Ishikawa (cell line): ENCODE measurements around the gene DUSP7.

Source experiments
- CEBPB ChIP-seq: IDR thresholded peaks from 2 replicates; pipeline ENCODE4 v1.6.1; 2012
- CREB1 ChIP-seq: IDR thresholded peaks from 2 replicates; pipeline ENCODE4 v1.6.1; 2012; ENCODE audit warnings: low read depth
- EGR1 ChIP-seq: IDR thresholded peaks from 2 replicates; pipeline ENCODE4 v1.6.1; 2012
- EP300 ChIP-seq: IDR thresholded peaks from 2 replicates; pipeline ENCODE4 v1.6.1; 2012; ENCODE audit warnings: borderline replicate concordance
- FOXM1 ChIP-seq: IDR thresholded peaks from 2 replicates; pipeline ENCODE4 v1.6.1; 2012; ENCODE audit warnings: low read depth, borderline replicate concordance
- NFIC ChIP-seq: IDR thresholded peaks from 2 replicates; pipeline ENCODE4 v1.6.1; 2012
- RAD21 ChIP-seq: IDR thresholded peaks from 2 replicates; pipeline ENCODE4 v1.6.1; 2012; ENCODE audit warnings: low read depth
- REST ChIP-seq: IDR thresholded peaks from 2 replicates; pipeline ENCODE4 v1.6.1; 2012; ENCODE audit warnings: low read depth, mild to moderate bottlenecking
- TAF1 ChIP-seq: IDR thresholded peaks from 2 replicates; pipeline ENCODE4 v1.6.1; 2012; ENCODE audit warnings: low read depth, mild to moderate bottlenecking
- TCF12 ChIP-seq: IDR thresholded peaks from 2 replicates; pipeline ENCODE4 v1.6.1; 2012; ENCODE audit warnings: low read depth
- TEAD4 ChIP-seq: IDR thresholded peaks from 2 replicates; pipeline ENCODE4 v1.6.1; 2012
- YY1 ChIP-seq: IDR thresholded peaks from 2 replicates; pipeline ENCODE4 v1.6.1; 2012; ENCODE audit warnings: low read depth
- ZBTB7A ChIP-seq: IDR thresholded peaks from 2 replicates; pipeline ENCODE4 v1.6.1; 2012; ENCODE audit warnings: low read depth
- TF ChIP-seq, protein P1 (sequence below): IDR thresholded peaks from 2 replicates; pipeline ENCODE4 v1.6.1; 2012
- TF ChIP-seq, protein P2 (sequence below): IDR thresholded peaks from 2 replicates; pipeline ENCODE4 v1.6.1; 2012

DUSP7 gene

DNA sequence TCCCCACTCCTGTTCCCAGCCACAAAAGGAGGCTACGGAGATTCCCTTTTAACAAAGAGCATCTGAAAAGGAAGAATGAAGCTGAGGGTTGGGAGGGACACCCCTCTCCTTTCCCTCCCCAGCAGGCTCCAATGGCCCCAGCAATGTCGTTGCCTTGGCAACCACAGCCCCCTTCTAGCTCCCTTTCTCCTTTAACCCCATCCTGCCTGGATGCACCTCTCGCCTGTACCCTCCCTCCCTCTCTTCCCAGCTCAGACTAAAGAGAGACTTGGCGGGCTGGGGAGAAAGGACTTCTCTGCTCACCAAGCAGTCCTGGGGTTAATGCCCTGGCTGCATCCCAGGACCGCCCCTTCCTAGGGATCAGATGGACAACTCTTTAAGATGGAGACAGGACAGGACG lies 53.6 kb downstream of the DUSP7 start:
- TF ChIP-seq YY1 = no peak
- TF ChIP-seq NFIC = no peak
- TF ChIP-seq REST = no peak
- no peak for TF ChIP-seq TCF12
- TF ChIP-seq TEAD4 = no peak
- TF ChIP-seq, protein P1, sequence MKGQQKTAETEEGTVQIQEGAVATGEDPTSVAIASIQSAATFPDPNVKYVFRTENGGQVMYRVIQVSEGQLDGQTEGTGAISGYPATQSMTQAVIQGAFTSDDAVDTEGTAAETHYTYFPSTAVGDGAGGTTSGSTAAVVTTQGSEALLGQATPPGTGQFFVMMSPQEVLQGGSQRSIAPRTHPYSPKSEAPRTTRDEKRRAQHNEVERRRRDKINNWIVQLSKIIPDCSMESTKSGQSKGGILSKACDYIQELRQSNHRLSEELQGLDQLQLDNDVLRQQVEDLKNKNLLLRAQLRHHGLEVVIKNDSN = no peak
- no peak for TF ChIP-seq TAF1
- TF ChIP-seq, protein P2, sequence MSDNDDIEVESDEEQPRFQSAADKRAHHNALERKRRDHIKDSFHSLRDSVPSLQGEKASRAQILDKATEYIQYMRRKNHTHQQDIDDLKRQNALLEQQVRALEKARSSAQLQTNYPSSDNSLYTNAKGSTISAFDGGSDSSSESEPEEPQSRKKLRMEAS = no peak
- no peak for TF ChIP-seq ZBTB7A
- TF ChIP-seq CREB1 = no peak
- TF ChIP-seq EGR1 = no peak

- TF ChIP-seq TEAD4 (no peak), RAD21 (peak; percentile 98), TAF1 (no peak), EP300 (no peak), ZBTB7A (peak; percentile 99), TCF12 (no peak), CEBPB (no peak), FOXM1 (no peak), CREB1 (no peak), EGR1 (no peak), REST (no peak), YY1 (0 out of 2 replicates have a peak, but pooled peaks have one; percentile 28), NFIC (no peak)
- TF ChIP-seq, protein P1 = no peak
- TF ChIP-seq, protein P2 = 0 out of 2 replicates have a peak, but pooled peaks have one; percentile 31
Observed at GRCh38 chr3:52001443-52001974, 54.9 kb downstream of the DUSP7 start.

GRCh38 chr3:51999846-52000245 lies 56.5 kb downstream of the DUSP7 start:
- no peak for TF ChIP-seq REST
- no peak for TF ChIP-seq TCF12
- TF ChIP-seq CEBPB = no peak
- no peak for TF ChIP-seq EGR1
- TF ChIP-seq ZBTB7A = no peak
- no peak for TF ChIP-seq RAD21
